HCT116 (cell line): ENCODE data around the gene GCNT2. TPM values are rescaled to one million over a fixed set of nuclear protein-coding genes. Genes with fewer than 3 reads are reported as not detected.

ENCODE experiments used
- ATAC-seq: fragments of 200-7000 bp; cut with Tn5 transposase; 2 replicates; pipeline ENCODE4 v1.9.1; 2020; ENCODE audit warnings: mild to moderate bottlenecking, moderate library complexity
- BruUV-seq: library from RNA; stranded (reverse); fragments of 400-500 nt; replicated peaks from 2 replicates; lab custom pipeline; 2021; lab: Mats Ljungman, UMichigan
- CTCF ChIA-PET: fragments of 300-600 bp; sonication (Branson Sonifier 250); formaldehyde crosslinking; loops from one replicate; lab custom pipeline; 2021; ENCODE audit warnings: antibody characterized with exemption; lab: Charles Lee
- POLR2A ChIA-PET: fragments of 300-600, 350-600 bp; sonication (Branson Sonifier 250); formaldehyde crosslinking; loops from one replicate; lab custom pipeline; 2021; ENCODE audit warnings: antibody characterized with exemption; lab: Charles Lee
- RAD21 ChIA-PET, 2 experiments: fragments of 300-600 bp; sonication (Branson Sonifier 250); formaldehyde crosslinking; loops; one replicate each; lab custom pipeline; 2023; ENCODE audit warnings: low total read pairs in 2 of 2; ENCODE audit not compliant: uncharacterized antibody in 2 of 2, unreplicated experiment in 2 of 2, low non-redundant PET in 1 of 2; lab: Charles Lee
- DNase-seq: peaks from one replicate; pipeline ENCODE4 v3.0.0-alpha.2; 2010; ENCODE audit warnings: low read depth, low spot score
- H2AFZ ChIP-seq: fragments of 200-600 bp; shearing (Covaris generic), sonication (generic); 2 replicates; pipeline ENCODE4 v1.6.1; 2017; ENCODE audit warnings: low read depth, mixed run types, mixed read lengths, antibody characterized with exemption, low read length; ENCODE audit not compliant: poor library complexity, severe bottlenecking
- H3K27ac ChIP-seq: 2 replicates; pipeline ENCODE4 v1.5.1; 2012; ENCODE audit warnings: low read depth, low read length
- H3K27me3 ChIP-seq: fragments of 200-600 bp; sonication (generic); 2 replicates; pipeline ENCODE4 v1.6.1; 2016; ENCODE audit warnings: mixed run types, low read length, mixed read lengths; ENCODE audit not compliant: insufficient read depth
- H3K36me3 ChIP-seq, 2 experiments: fragments of 200-500 bp in 1 of 2; fragments of 200-600 bp in 1 of 2; sonication (Bioruptor generic) in 1 of 2; sonication (generic) in 1 of 2; 2 replicates each; pipeline versions ENCODE4 v1.5.1 to v1.6.1; 2014 to 2016; ENCODE audit warnings: low read length in 2 of 2, inconsistent platforms in 1 of 2, mixed read lengths in 1 of 2, mixed run types in 1 of 2; ENCODE audit not compliant: insufficient read depth in 2 of 2, control insufficient read depth in 1 of 2
- H3K4me1 ChIP-seq, 2 experiments: fragments of 200-600 bp in 1 of 2; sonication (generic) in 1 of 2; 2 replicates each; pipeline versions ENCODE4 v1.5.1 to v1.6.1; 2012 to 2017; ENCODE audit warnings: low read length in 2 of 2, inconsistent platforms in 1 of 2, mild to moderate bottlenecking in 1 of 2, mixed read lengths in 1 of 2, mixed run types in 1 of 2, moderate library complexity in 1 of 2; ENCODE audit not compliant: insufficient read depth in 2 of 2, control insufficient read depth in 1 of 2
- H3K4me2 ChIP-seq: fragments of 200-600 bp; sonication (generic); 2 replicates; pipeline ENCODE4 v1.6.1; 2017; ENCODE audit warnings: mixed run types, low read length, mixed read lengths
- H3K4me3 ChIP-seq, 2 experiments: fragments of 200-600 bp in 1 of 2; sonication (generic) in 1 of 2; replicated peaks in 1 of 2; 2 replicates each; pipeline ENCODE4 v1.5.1; 2011 to 2016; ENCODE audit warnings: low read length in 2 of 2, control low read depth in 1 of 2, low read depth in 1 of 2, mild to moderate bottlenecking in 1 of 2, mixed read lengths in 1 of 2, mixed run types in 1 of 2
- H3K79me2 ChIP-seq: fragments of 200-600 bp; sonication (generic); 2 replicates; pipeline ENCODE4 v1.6.1; 2017; ENCODE audit warnings: mild to moderate bottlenecking, mixed run types, low read length, moderate library complexity, mixed read lengths; ENCODE audit not compliant: insufficient read depth
- H3K9ac ChIP-seq: fragments of 200-600 bp; sonication (generic); 2 replicates; pipeline ENCODE4 v1.6.1; 2016; ENCODE audit warnings: low read length, mixed read lengths
- H3K9me2 ChIP-seq: fragments of 200-600 bp; sonication (generic), shearing (Covaris generic); 2 replicates; pipeline ENCODE4 v1.6.1; 2017; ENCODE audit warnings: mixed run types, mild to moderate bottlenecking, moderate library complexity; ENCODE audit not compliant: insufficient read depth
- H3K9me3 ChIP-seq, 2 experiments: fragments of 200-500 bp in 1 of 2; fragments of 200-600 bp in 1 of 2; sonication (Bioruptor generic) in 1 of 2; sonication (generic) in 1 of 2; 2 replicates each; pipeline ENCODE4 v1.6.1; 2014 to 2017; ENCODE audit warnings: low read length in 2 of 2, mixed read lengths in 2 of 2, inconsistent platforms in 1 of 2, low read depth in 1 of 2, mild to moderate bottlenecking in 1 of 2, mixed run types in 1 of 2, moderate library complexity in 1 of 2; ENCODE audit not compliant: control insufficient read depth in 1 of 2, insufficient read depth in 1 of 2
- H4K20me1 ChIP-seq: fragments of 200-600 bp; sonication (generic), shearing (Covaris generic); 2 replicates; pipeline ENCODE4 v1.6.1; 2017; ENCODE audit warnings: mixed run types, mild to moderate bottlenecking, moderate library complexity; ENCODE audit not compliant: insufficient read depth
- CEBPB ChIP-seq: IDR thresholded peaks from 2 replicates; pipeline ENCODE4 v1.6.1; 2012; ENCODE audit warnings: low read depth
- CTCF ChIP-seq, 3 experiments: fragments of 200-600 bp in 1 of 3; sonication (generic) in 1 of 3; IDR thresholded peaks in 2 of 3; conservative IDR thresholded peaks in 1 of 3; 2 replicates each; pipeline ENCODE4 v1.5.1; 2012 to 2017; ENCODE audit warnings: low read depth in 2 of 3, low read length in 2 of 3, antibody characterized with exemption in 1 of 3, borderline replicate concordance in 1 of 3, control low read depth in 1 of 3, mild to moderate bottlenecking in 1 of 3, mixed read lengths in 1 of 3, mixed run types in 1 of 3, moderate library complexity in 1 of 3; ENCODE audit not compliant: insufficient read depth in 1 of 3
- EGR1 ChIP-seq: IDR thresholded peaks from 2 replicates; pipeline ENCODE4 v1.6.1; 2012; ENCODE audit warnings: low read depth
- EZH2 ChIP-seq: fragments of 200-600 bp; sonication (generic); IDR thresholded peaks from 2 replicates; pipeline ENCODE4 v1.6.1; 2017; ENCODE audit warnings: antibody characterized with exemption, mixed run types
- EZH2phosphoT487 ChIP-seq: fragments of 200-600 bp; IDR thresholded peaks from 2 replicates; pipeline ENCODE4 v1.6.1; 2018; ENCODE audit warnings: antibody characterized with exemption, borderline replicate concordance
- POLR2A ChIP-seq: IDR thresholded peaks from 2 replicates; pipeline ENCODE4 v1.7.0; 2011; ENCODE audit warnings: borderline replicate concordance; ENCODE audit not compliant: insufficient read depth, insufficient read length; ENCODE audit errors: extremely low read depth
- POLR2AphosphoS5 ChIP-seq: IDR thresholded peaks from 2 replicates; pipeline ENCODE4 v1.6.1; 2011; ENCODE audit warnings: mild to moderate bottlenecking, low read depth, low read length, moderate library complexity
- SIN3A ChIP-seq: IDR thresholded peaks from 2 replicates; pipeline ENCODE4 v1.6.1; 2012; ENCODE audit warnings: low read depth
- SP1 ChIP-seq: IDR thresholded peaks from 2 replicates; pipeline ENCODE4 v1.6.1; 2012; ENCODE audit warnings: low read depth
- SRF ChIP-seq: IDR thresholded peaks from 2 replicates; pipeline ENCODE4 v1.6.1; 2012; ENCODE audit warnings: low read depth
- YY1 ChIP-seq: IDR thresholded peaks from 2 replicates; pipeline ENCODE4 v1.6.1; 2011; ENCODE audit warnings: low read length, low read depth, moderate library complexity, mild to moderate bottlenecking; ENCODE audit not compliant: insufficient replicate concordance; ENCODE audit errors: extremely low read depth
- ZBTB33 ChIP-seq: IDR thresholded peaks from 2 replicates; pipeline ENCODE4 v1.6.1; 2011; ENCODE audit warnings: mild to moderate bottlenecking, low read length, moderate library complexity; ENCODE audit not compliant: insufficient replicate concordance; ENCODE audit errors: extremely low read depth
- ZFX ChIP-seq: fragments of 450-650 bp; IDR thresholded peaks from 2 replicates; pipeline ENCODE4 v1.6.1; 2017
- intact Hi-C: fragments of 100-400 bp; cut with micrococcal nuclease; formaldehyde crosslinking; loops from 2 replicates; pipeline ENCODE4 v1.10.0; 2022
- total RNA-seq: library from RNA; stranded (reverse); gene quantifications from one replicate; pipeline ENCODE4 v1.2.1, GENCODE V29; 2021; ENCODE audit not compliant: unreplicated experiment

GCNT2 gene
- total RNA-seq, 1 experiment from 2014 or later: 0.74 TPM

DNA sequence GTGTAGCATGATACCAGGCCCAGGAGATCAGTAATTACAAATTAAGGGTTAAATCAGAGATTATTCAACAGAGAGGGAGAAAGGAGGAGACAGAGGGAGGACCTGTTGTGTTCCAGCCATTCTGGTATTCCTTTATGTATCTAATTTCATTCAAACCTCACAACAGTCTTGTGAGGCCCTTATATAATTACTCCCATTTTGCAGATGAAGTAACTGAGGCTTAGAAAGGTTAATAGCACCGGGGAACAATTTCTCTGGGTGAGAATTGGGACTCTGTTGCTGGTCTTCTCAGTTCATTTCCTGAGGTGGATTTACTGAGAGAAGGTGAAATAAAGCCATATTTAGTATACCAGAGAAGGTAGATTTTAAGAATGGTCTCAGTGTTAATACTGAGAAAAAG lies 106.6 kb downstream of the GCNT2 start:
- DNase-seq (no peak), ATAC-seq (no peak)
- intact Hi-C loops: no loop called here
- Histone ChIP-seq H3K9me2 (no peaks in the 10 kb centered on the region), H3K4me1 (peaks cover 0 to under 1% of the 10 kb centered on the region in 2 experiments; a peak in 2 of 4 replicates), H3K36me3 (no peaks in the 10 kb centered on the region), H3K27me3 (no peaks in the 10 kb centered on the region), H3K27ac (no peak overlapping the region), H3K9ac (no peak overlapping the region), H3K79me2 (no peaks in the 10 kb centered on the region), H3K9me3 (no peaks in the 10 kb centered on the region), H3K4me2 (no peak overlapping the region), H2AFZ (no peak overlapping the region), H4K20me1 (no peaks in the 10 kb centered on the region), H3K4me3 (no peak overlapping the region)
- ChIA-PET RAD21 (no interaction called here), CTCF (no interaction called here), POLR2A (no interaction called here)
- TF ChIP-seq CTCF (IDR thresholded peaks at IDR 0.05 in 2 of 3, conservative IDR thresholded peaks at IDR 0.05 in 1 of 3; ENCODE audit: borderline replicate concordance in 1 of 3, insufficient read depth in 1 of 3, low read depth in 2 of 3, low read length in 2 of 3) (no peak), SP1 (no peak), ZFX (no peak), POLR2A (no peak), CEBPB (no peak), EGR1 (no peak), SRF (no peak), POLR2AphosphoS5 (no peak)
- no TSS peak for BruUV-seq

DNA sequence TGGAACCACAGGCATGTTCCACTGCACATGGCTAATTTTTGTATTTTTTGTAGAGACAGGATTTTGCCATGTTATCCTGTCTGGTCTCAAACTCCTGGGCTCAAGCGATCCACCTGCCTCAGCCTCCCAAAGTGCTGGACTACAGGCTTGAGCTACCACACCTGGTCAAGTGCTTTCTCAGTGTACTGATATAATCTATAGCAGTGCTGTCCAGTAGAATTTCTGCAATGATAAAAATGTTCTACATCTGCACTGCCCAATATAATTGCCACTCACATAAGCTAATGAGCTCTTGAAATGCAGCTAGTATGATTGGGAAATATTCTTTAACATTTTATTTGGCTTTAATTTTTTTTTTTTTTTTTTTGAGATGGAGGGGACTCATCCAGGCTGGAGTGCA lies 109.0 kb downstream of the GCNT2 start:
- POLR2A ChIA-PET: interaction anchor here (0.6 kb wide), 1 partner anchor 110 kb away, joined by 3 read pairs; no protein-coding TSS in a partner anchor
- Histone ChIP-seq H3K9ac (no peak overlapping the region), H3K27ac (no peak overlapping the region), H3K9me3 (no peaks in the 10 kb centered on the region), H3K36me3 (no peaks in the 10 kb centered on the region), H3K4me1 (peaks cover 0 to 15% of the 10 kb centered on the region in 2 experiments; a peak in 2 of 4 replicates), H3K27me3 (no peaks in the 10 kb centered on the region), H3K9me2 (no peaks in the 10 kb centered on the region), H4K20me1 (no peaks in the 10 kb centered on the region), H3K4me2 (no peak overlapping the region), H3K79me2 (no peaks in the 10 kb centered on the region), H3K4me3 (no peak overlapping the region), H2AFZ (no peak overlapping the region)
- no peak for DNase-seq
- BruUV-seq: no TSS peak
- intact Hi-C loops: no loop called here
- no peak for ATAC-seq
- CTCF ChIA-PET: no interaction called here
- RAD21 ChIA-PET: interaction anchor here in 1 of 2 experiments (0.7 kb wide), 1 partner anchor 102 kb away, joined by 3 read pairs; no protein-coding TSS in a partner anchor
- TF ChIP-seq SIN3A (no peak), EZH2 (no peak), YY1 (no peak), POLR2A (no peak), ZBTB33 (no peak), ZFX (no peak), EZH2phosphoT487 (no peak), CTCF (IDR thresholded peaks at IDR 0.05 in 2 of 3, conservative IDR thresholded peaks at IDR 0.05 in 1 of 3; ENCODE audit: borderline replicate concordance in 1 of 3, insufficient read depth in 1 of 3, low read depth in 2 of 3, low read length in 2 of 3) (no peak)
